ENCODE data around the gene BACH2.
"Not testable (repeated sequence)": the region's sequence is repeated elsewhere in the genome, so short reads cannot be mapped to it uniquely, and the experiment has no call there.

BACH2 gene

DNA sequence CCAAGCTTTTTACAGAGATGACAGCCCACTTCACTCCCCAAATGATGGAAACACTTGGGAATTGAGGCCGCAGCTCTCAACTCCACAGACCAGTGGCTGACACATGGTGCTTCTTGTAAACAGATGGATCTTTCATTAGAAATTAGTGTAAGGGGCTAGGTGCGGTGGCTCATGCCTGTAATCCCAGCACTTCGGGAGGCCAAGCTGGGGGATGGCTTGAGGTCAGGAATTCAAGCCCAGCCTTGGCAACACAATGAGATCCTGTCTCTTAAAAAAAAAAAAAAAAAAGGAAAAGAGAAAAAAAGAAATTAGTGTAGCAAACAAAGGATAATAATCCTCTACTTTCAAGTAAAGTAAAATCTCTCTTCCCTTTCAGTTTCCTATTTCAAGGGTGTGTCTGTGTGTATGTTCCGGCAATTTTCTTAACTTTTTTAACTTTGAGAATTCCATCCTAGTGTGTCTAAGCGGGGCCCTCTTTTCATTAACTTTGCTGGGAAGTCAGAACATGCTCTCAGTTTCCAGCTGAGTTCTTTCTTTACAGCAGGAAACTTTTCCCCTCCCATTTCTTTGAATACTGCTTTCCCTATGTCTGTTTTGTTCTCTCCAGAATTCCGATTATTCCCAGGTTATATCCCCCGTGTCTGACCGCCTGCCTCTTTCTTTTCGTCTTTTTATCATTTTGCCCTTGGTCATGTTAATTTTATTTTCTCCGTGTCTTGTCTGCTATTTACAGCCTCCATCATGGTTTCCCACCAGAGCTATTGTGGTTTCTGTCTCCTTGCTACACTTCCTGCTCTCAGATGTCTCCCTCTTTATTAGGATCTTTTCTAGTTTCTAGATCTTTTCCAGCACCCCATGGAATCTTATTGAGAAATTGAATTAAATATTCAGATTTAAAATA is 386.4 kb downstream of the BACH2 start:
- WGBS, 2 experiments (ENCODE audit: insufficient coverage in 2 of 2) = 50 to 66% methylated on average over 1 to 2 of the region's 10 CpGs
- H3K4me3 ChIP-seq (ENCODE audit: extremely low read depth, insufficient read depth, low read length, poor library complexity, severe bottlenecking); H3K4me1 ChIP-seq (ENCODE audit: control insufficient read depth, insufficient read depth, low read length, poor library complexity, severe bottlenecking); H3K9me3 ChIP-seq (ENCODE audit: control insufficient read depth, low read length); H3K36me3 ChIP-seq (ENCODE audit: control insufficient read depth, insufficient read depth, low read length): not testable (repeated sequence)
- peak overlapping the region; percentile 3 for H3K27ac ChIP-seq (ENCODE audit: low read depth, low read length, severe bottlenecking)

DNA sequence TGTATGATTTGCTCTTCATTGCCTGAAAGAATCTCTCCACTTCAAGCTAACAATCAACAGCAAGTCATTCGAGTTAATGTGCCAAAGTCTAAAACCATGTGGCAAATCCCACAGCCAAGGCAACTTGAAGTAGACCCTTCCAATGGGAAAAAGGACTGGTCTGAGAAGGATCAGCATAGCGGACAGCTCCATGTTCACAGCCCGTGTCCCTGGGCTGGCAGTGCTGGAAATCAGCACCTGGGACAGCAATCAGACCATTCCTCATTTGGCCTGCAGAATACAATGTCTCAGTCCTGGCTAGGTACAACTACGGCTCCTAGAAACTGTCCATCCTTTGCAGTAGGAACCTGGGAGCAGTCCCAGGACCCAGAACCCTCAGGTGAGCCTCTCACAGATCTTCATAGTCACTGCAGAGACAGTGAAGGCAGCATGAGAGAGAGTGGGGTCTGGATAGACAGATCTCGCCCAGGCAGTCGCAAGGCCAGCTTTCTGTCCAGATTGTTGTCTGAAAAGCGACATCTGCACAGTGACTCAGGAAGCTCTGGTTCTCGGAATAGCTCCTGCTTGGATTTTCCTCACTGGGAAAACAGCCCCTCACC is 401.3 kb downstream of the BACH2 start:
- 62 to 79% methylated on average over 6 to 8 of the region's 8 CpGs for WGBS, 2 experiments (ENCODE audit: insufficient coverage in 2 of 2)
- H3K4me3 ChIP-seq (ENCODE audit: extremely low read depth, insufficient read depth, low read length, poor library complexity, severe bottlenecking) = no peak overlapping the region
- no peaks in the 10 kb centered on the region for H3K36me3 ChIP-seq (ENCODE audit: control insufficient read depth, insufficient read depth, low read length)
- H3K9me3 ChIP-seq (ENCODE audit: control insufficient read depth, low read length) = no peaks in the 10 kb centered on the region
- H3K4me1 ChIP-seq (ENCODE audit: control insufficient read depth, insufficient read depth, low read length, poor library complexity, severe bottlenecking) = no peaks in the 10 kb centered on the region
- no peak overlapping the region for H3K27ac ChIP-seq (ENCODE audit: low read depth, low read length, severe bottlenecking)

DNA sequence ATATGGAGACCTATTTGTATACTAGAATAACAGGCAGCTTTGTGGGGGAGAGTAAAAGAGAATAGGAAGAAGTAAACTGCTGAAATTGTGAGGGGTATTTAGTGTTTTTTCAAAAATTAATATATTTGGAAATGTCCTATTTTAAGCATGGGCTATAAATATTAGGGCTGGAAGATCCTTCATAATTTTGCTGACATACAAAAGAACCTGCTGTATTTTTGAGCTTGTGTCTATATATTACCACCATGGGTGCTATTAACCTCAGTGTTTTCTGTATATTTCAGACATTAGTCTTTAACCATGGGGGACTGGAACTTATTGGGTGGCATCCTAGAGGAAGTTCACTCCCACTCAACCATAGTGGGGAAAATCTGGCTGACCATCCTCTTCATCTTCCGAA is 402.5 kb downstream of the BACH2 start, which contains the start of gene GJA10:
Gene GJA10 (plus strand): TSS at position 301 of the 400 bp plus-strand sequence. CDS start 0 bp downstream, at position 301.
- H3K4me1 ChIP-seq (ENCODE audit: control insufficient read depth, insufficient read depth, low read length, poor library complexity, severe bottlenecking) = no peaks in the 10 kb centered on the region
- no peaks in the 10 kb centered on the region for H3K36me3 ChIP-seq (ENCODE audit: control insufficient read depth, insufficient read depth, low read length)
- H3K27ac ChIP-seq (ENCODE audit: low read depth, low read length, severe bottlenecking) = no peak within 1 kb of the TSS
- WGBS, 2 experiments (ENCODE audit: insufficient coverage in 2 of 2) = no CpG with 5 or more reads among the region's 1 CpG
- no peak within 1 kb of the TSS for H3K4me3 ChIP-seq (ENCODE audit: extremely low read depth, insufficient read depth, low read length, poor library complexity, severe bottlenecking)
- H3K9me3 ChIP-seq (ENCODE audit: control insufficient read depth, low read length) = no peaks in the 10 kb centered on the region

DNA sequence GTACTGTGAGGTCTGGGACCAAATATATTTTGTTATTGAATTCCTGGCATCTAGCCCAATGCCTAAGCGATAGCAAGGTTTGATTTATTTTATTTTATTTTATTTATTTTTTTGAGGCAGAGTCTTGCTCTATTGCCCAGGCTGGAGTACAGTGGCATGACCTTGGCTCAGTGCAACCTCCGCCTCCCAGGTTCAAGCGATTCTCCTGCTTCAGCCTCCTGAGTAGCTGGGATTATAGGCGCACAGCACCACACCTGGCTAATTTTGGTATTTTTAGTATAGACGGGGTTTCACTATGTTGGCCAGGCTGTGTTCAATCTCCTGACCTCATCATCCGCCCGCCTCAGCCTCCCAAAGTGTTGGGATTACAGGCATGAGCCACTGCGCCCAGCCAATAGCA is 404.1 kb downstream of the BACH2 start:
- not testable (repeated sequence) for H3K9me3 ChIP-seq (ENCODE audit: control insufficient read depth, low read length); H3K36me3 ChIP-seq (ENCODE audit: control insufficient read depth, insufficient read depth, low read length); H3K4me3 ChIP-seq (ENCODE audit: extremely low read depth, insufficient read depth, low read length, poor library complexity, severe bottlenecking); H3K27ac ChIP-seq (ENCODE audit: low read depth, low read length, severe bottlenecking); H3K4me1 ChIP-seq (ENCODE audit: control insufficient read depth, insufficient read depth, low read length, poor library complexity, severe bottlenecking)
- WGBS, 2 experiments (ENCODE audit: insufficient coverage in 2 of 2) = 88 to 95% methylated on average over 6 to 7 of the region's 8 CpGs

- not testable (repeated sequence) for H3K4me3 ChIP-seq (ENCODE audit: extremely low read depth, insufficient read depth, low read length, poor library complexity, severe bottlenecking); H3K36me3 ChIP-seq (ENCODE audit: control insufficient read depth, insufficient read depth, low read length); H3K9me3 ChIP-seq (ENCODE audit: control insufficient read depth, low read length); H3K27ac ChIP-seq (ENCODE audit: low read depth, low read length, severe bottlenecking); H3K4me1 ChIP-seq (ENCODE audit: control insufficient read depth, insufficient read depth, low read length, poor library complexity, severe bottlenecking)
- 0% methylated on average over 1 of the region's 11 CpGs for WGBS, 2 experiments (ENCODE audit: insufficient coverage in 2 of 2)
These were observed 405.7 kb downstream of the BACH2 start for GRCh38 chr6:89890845-89891528.

DNA sequence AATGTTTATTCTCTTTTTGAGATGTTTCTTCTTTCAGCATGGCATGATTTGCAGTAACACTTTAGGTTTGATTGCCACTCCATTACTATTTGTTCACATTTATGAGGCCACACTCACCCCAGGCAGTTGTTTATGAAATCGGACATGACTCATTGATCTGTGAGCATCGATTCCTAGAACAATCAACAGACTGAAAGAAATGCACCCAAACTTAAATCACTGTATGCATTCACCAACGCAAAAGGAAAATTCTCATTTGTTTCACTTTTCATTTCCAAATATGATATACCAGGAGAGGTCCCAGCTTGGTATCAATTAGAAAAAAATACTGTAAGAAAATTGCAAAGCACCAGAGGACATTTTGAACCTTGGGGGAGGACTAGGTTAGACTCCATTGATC is 407.8 kb downstream of the BACH2 start:
- H3K4me1 ChIP-seq (ENCODE audit: control insufficient read depth, insufficient read depth, low read length, poor library complexity, severe bottlenecking) = no peaks in the 10 kb centered on the region
- no peaks in the 10 kb centered on the region for H3K9me3 ChIP-seq (ENCODE audit: control insufficient read depth, low read length)
- WGBS, 2 experiments (ENCODE audit: insufficient coverage in 2 of 2) = 86 to 100% methylated on average over 2 of the region's 3 CpGs
- H3K36me3 ChIP-seq (ENCODE audit: control insufficient read depth, insufficient read depth, low read length) = no peaks in the 10 kb centered on the region
- no peak overlapping the region for H3K27ac ChIP-seq (ENCODE audit: low read depth, low read length, severe bottlenecking)
- no peak overlapping the region for H3K4me3 ChIP-seq (ENCODE audit: extremely low read depth, insufficient read depth, low read length, poor library complexity, severe bottlenecking)

GRCh38 chr6:89888138-89888514 is 408.5 kb downstream of the BACH2 start:
- no peak overlapping the region for H3K27ac ChIP-seq (ENCODE audit: low read depth, low read length, severe bottlenecking)
- H3K4me3 ChIP-seq (ENCODE audit: extremely low read depth, insufficient read depth, low read length, poor library complexity, severe bottlenecking) = no peak overlapping the region
- 86 to 100% methylated on average over 1 to 2 of the region's 7 CpGs for WGBS, 2 experiments (ENCODE audit: insufficient coverage in 2 of 2)
- H3K9me3 ChIP-seq (ENCODE audit: control insufficient read depth, low read length) = no peaks in the 10 kb centered on the region
- H3K36me3 ChIP-seq (ENCODE audit: control insufficient read depth, insufficient read depth, low read length) = no peaks in the 10 kb centered on the region
- no peaks in the 10 kb centered on the region for H3K4me1 ChIP-seq (ENCODE audit: control insufficient read depth, insufficient read depth, low read length, poor library complexity, severe bottlenecking)

DNA sequence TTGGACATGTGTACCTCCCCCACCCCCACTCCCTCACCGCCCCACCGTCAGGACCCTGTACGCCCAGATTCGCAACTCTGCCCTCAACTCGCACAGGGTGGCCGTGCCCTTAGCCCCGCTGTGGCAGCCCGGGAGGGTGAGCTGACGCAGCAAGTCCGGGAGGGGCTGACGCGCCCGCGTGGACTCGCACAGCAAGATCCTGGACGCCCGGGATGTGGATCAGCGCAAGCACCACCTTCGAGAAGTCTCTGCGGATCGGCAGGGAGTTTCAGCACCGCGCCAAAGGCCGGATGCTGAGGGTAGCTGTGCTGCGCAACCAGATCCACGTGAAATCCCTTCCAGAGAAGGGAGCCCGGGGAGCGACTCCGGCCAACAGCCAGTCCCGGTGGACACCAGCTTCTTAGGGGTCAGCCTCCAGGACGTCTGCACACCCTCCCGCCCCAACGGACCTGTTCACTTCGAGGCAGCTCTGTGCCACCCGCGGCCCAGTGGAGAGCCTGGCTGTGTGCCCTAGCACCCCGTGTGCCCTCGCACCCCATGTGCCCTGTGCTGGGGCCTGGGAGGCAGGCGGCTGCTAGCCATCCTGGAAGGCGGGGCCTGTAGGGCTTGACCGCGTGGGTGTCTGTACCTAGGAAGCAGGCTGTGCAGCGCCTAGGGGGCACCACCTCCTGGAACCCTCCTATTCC is 409.0 kb downstream of the BACH2 start:
- Histone ChIP-seq H3K4me3 (ENCODE audit: extremely low read depth, insufficient read depth, low read length, poor library complexity, severe bottlenecking) (no peak overlapping the region), H3K9me3 (ENCODE audit: control insufficient read depth, low read length) (no peaks in the 10 kb centered on the region), H3K27ac (ENCODE audit: low read depth, low read length, severe bottlenecking) (no peak overlapping the region), H3K36me3 (ENCODE audit: control insufficient read depth, insufficient read depth, low read length) (no peaks in the 10 kb centered on the region), H3K4me1 (ENCODE audit: control insufficient read depth, insufficient read depth, low read length, poor library complexity, severe bottlenecking) (no peaks in the 10 kb centered on the region)
- 87 to 91% methylated on average over 25 to 40 of the region's 43 CpGs for WGBS, 2 experiments (ENCODE audit: insufficient coverage in 2 of 2)

DNA sequence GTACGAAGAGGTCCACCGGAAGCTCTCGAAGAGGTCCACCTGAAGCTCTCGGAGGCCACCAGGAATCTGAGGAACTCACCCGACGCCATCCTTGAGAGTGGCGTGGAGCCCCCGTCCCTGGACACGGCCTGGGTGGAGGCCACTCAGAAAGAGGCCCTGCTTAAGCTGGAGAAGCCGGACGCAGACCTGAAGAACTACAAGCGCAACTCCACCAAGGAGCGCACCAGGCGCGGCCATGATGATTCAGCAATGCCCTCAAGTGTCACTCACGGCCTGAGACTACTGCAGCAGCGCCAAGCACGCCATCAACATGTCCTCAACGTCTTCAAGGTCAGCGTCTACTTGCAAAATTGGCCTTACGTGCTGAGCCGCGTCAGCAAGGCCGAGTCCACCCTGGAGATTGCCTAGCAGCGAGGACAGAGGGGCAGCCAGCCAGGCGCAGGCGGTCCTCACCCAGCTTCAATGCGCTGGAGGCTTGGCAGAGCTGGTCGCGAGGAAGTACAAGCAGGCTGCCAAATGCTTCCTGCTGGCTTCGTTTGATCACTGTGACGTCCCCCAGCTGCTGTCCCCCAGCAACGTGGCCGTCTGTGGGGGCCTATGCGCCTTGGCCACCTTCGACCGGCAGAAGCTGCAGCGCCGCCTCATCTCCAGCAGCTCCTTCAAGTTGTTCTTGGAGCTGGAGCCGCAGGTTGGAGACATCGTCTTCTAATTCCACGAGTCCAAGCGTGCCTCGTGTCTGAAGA is 410.1 kb downstream of the BACH2 start:
- H3K36me3 ChIP-seq (ENCODE audit: control insufficient read depth, insufficient read depth, low read length) = no peaks in the 10 kb centered on the region
- no peak overlapping the region for H3K27ac ChIP-seq (ENCODE audit: low read depth, low read length, severe bottlenecking)
- 94 to 96% methylated on average over 44 of the region's 44 CpGs for WGBS, 2 experiments (ENCODE audit: insufficient coverage in 2 of 2)
- no peaks in the 10 kb centered on the region for H3K4me1 ChIP-seq (ENCODE audit: control insufficient read depth, insufficient read depth, low read length, poor library complexity, severe bottlenecking)
- no peaks in the 10 kb centered on the region for H3K9me3 ChIP-seq (ENCODE audit: control insufficient read depth, low read length)
- H3K4me3 ChIP-seq (ENCODE audit: extremely low read depth, insufficient read depth, low read length, poor library complexity, severe bottlenecking) = no peak overlapping the region

All from mesodermal cell (in vitro differentiated cells).